ENCODE measurements around the gene GPR12. TPM values are rescaled to one million over a fixed set of nuclear protein-coding genes. Genes with fewer than 3 reads are reported as not detected.

The GPR12 gene
- total and polyA plus RNA-seq, 10 donors, result 0.02 to 0.16 (median 0.05) TPM; not detected in 6

DNA sequence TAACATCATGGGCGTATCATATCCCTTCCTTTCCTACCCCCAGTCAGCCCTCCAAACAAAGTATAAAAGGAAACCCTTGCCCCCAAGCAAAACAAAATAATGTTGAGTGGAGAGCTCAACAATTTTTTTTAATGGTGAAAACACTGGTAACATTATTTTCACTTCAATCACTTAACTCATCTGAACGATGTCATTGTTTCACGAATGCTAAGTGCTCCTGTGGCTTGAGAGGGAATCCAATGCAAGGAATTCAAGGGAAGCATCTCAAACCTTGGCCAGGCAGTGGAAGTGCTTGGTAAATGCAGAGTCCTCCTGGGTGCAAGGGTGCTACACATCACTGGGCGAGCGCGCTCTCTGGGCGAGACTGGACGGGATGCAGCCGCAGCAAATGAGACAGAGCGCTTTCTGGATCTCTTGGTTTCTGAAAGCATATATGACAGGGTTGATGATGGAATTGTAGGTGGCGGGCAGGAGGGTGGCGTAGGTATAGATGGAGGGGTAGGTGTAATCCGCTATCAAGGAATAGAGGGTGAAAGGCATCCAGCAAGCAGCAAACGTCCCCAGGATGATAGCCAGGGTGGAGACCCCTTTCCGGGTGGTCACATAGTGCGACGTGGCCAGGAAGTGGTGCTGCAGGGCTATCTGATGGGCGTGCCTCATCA is 2.0 kb downstream of the GPR12 start:
- Histone ChIP-seq H3K27me3 (replicated peaks in 1 of 7) (peaks cover 0 to 78% (median 44%) of the 10 kb centered on the region in 7 donors), H3K9me3 (no peaks in the 10 kb centered on the region), H3K36me3 (no peaks in the 10 kb centered on the region), H3K27ac (no peak overlapping the region), H3K4me1 (peaks cover 4 to 19% (median 11%) of the 10 kb centered on the region in 6 donors), H3K4me3 (no peak overlapping the region)
- no peak for TF ChIP-seq POLR2A (IDR thresholded peaks at IDR 0.05)
- 80 to 85% (median 84%) methylated on average over 18 of the region's 18 CpGs for WGBS, 5 donors
- intact Hi-C loops (cut with DNase I; ENCODE audit: low total_unique reads), result no loop called here
- no peak for DNase-seq

DNA sequence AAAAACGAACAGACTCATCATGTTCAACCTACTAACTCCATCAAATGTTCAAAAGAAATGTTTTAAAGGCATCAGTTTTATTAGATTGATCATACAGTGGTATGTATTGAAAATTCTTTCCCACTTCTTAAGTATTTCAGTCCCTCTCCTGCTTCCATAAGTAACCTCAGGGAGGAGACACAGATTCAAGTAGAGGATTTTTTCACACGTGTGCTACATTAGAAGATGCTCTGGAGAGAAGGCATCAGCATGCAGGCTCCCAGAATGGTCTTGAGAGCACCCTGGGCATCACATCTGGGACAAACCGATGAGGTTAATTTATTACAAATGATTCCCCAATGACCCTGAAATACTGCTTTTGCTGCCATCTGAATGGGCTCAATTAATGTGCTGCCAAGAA is 3.6 kb downstream of the GPR12 start:
- intact Hi-C loops (cut with DNase I; ENCODE audit: low total_unique reads), result no loop called here
- Histone ChIP-seq H3K27me3 (replicated peaks in 1 of 7) (peaks cover 0 to 62% (median 39%) of the 10 kb centered on the region in 7 donors), H3K4me3 (no peak overlapping the region), H3K27ac (no peak overlapping the region), H3K4me1 (peaks cover 4 to 19% (median 11%) of the 10 kb centered on the region in 6 donors), H3K36me3 (no peaks in the 10 kb centered on the region), H3K9me3 (no peaks in the 10 kb centered on the region)
- TF ChIP-seq, protein P1, sequence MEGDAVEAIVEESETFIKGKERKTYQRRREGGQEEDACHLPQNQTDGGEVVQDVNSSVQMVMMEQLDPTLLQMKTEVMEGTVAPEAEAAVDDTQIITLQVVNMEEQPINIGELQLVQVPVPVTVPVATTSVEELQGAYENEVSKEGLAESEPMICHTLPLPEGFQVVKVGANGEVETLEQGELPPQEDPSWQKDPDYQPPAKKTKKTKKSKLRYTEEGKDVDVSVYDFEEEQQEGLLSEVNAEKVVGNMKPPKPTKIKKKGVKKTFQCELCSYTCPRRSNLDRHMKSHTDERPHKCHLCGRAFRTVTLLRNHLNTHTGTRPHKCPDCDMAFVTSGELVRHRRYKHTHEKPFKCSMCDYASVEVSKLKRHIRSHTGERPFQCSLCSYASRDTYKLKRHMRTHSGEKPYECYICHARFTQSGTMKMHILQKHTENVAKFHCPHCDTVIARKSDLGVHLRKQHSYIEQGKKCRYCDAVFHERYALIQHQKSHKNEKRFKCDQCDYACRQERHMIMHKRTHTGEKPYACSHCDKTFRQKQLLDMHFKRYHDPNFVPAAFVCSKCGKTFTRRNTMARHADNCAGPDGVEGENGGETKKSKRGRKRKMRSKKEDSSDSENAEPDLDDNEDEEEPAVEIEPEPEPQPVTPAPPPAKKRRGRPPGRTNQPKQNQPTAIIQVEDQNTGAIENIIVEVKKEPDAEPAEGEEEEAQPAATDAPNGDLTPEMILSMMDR (IDR thresholded peaks at IDR 0.05 in 8 of 11, conservative IDR thresholded peaks at IDR 0.05 in 3 of 11), result no peak
- TF ChIP-seq POLR2AphosphoS5 (IDR thresholded peaks at IDR 0.05), result no peak
- TF ChIP-seq POLR2A (IDR thresholded peaks at IDR 0.05), result no peak
- DNase-seq, result no peak
- 50 to 63% (median 54%) methylated on average over 3 of the region's 3 CpGs for WGBS, 5 donors

DNA sequence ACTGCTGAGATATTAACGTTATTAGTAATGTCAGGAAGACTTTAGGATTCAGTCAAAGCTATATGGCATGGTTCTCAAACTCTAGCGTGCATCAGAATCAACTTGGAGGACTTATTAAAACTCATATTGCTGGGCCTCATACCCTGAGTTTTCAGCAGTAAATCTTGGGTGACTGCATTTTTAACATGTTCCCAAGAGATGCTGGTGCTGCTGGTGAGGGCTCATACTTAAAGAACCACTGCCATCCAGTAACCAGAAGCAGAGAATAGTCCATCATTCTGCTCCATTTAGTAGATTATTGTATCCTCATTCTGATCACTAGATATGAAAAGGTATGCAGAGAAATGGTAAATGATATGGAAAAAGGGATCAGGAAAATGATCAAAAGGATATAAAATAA is 7.9 kb downstream of the GPR12 start:
- no peak for DNase-seq
- H3K4me3 ChIP-seq, result no peak overlapping the region
- H3K27ac ChIP-seq, result no peak overlapping the region
- TF ChIP-seq, protein P1 (IDR thresholded peaks at IDR 0.05 in 8 of 11, conservative IDR thresholded peaks at IDR 0.05 in 3 of 11), result no peak
- TF ChIP-seq POLR2A (IDR thresholded peaks at IDR 0.05) (no peak), POLR2AphosphoS5 (IDR thresholded peaks at IDR 0.05) (no peak)
- intact Hi-C loops (cut with DNase I; ENCODE audit: low total_unique reads), result no loop called here
- H3K36me3 ChIP-seq, result no peaks in the 10 kb centered on the region
- peaks cover 0 to 31% (median 2%) of the 10 kb centered on the region in 7 donors for H3K27me3 ChIP-seq (replicated peaks in 1 of 7)
- no peaks in the 10 kb centered on the region for H3K9me3 ChIP-seq
- H3K4me1 ChIP-seq, result no peaks in the 10 kb centered on the region
- WGBS, 5 donors, result 77 to 84% (median 79%) methylated on average over 2 of the region's 2 CpGs

DNA sequence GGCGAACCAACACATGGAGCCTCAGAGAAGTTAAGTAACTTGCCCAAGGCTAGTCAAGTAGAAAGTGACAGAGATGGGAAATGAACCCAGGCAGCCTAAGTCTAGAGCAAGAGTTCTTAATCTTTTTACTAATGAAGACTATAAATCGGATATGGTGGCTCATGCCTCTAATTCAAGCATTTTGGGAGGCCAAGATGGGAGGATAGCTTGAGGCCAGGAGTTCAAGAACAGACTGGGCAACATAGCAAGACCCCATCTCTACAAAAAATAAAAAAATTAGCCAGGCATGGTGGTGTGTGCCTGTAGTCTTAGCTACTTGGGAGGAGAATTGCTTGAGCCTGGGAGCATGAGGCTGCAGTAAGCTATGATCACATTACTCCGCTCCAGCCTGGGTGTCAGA is 10.7 kb downstream of the GPR12 start:
- Histone ChIP-seq H3K4me1 (no peaks in the 10 kb centered on the region), H3K27ac (no peak overlapping the region), H3K4me3 (no peak overlapping the region), H3K9me3 (no peaks in the 10 kb centered on the region), H3K36me3 (no peaks in the 10 kb centered on the region), H3K27me3 (replicated peaks in 1 of 7) (peaks cover 0 to 21% (median 0%) of the 10 kb centered on the region in 7 donors)
- DNase-seq, result no peak
- WGBS, 5 donors, result 87 to 96% (median 93%) methylated on average over 3 of the region's 3 CpGs
- TF ChIP-seq, protein P1 (IDR thresholded peaks at IDR 0.05 in 8 of 11, conservative IDR thresholded peaks at IDR 0.05 in 3 of 11), result no peak
- TF ChIP-seq POLR2AphosphoS5 (IDR thresholded peaks at IDR 0.05), result no peak
- no peak for TF ChIP-seq POLR2A (IDR thresholded peaks at IDR 0.05)
- intact Hi-C loops (cut with DNase I; ENCODE audit: low total_unique reads), result no loop called here
